Upper lobe of left lung (tissue), 4 donors: Measurements from ENCODE around the gene PDGFD.

Experiments
- CTCF ChIP-seq, 6 experiments: fragments of 450-650 bp in 4 of 6; fragments of 200-600 bp in 2 of 6; sonication (generic) in 2 of 6; IDR thresholded peaks; one replicate each; pipeline ENCODE4 v1.5.1; 2016 to 2019; ENCODE audit warnings: antibody characterized with exemption in 6 of 6
- EP300 ChIP-seq, 4 donors: sonication (generic); formaldehyde crosslinking; IDR thresholded peaks; one replicate each; pipeline ENCODE4 v1.5.1; 2017; ENCODE audit warnings: antibody characterized with exemption in 4 of 4, control low read depth in 2 of 4
- POLR2A ChIP-seq, 4 donors: fragments of 450-650 bp; IDR thresholded peaks; one replicate each; pipeline ENCODE4 v1.5.1; 2016 to 2017; ENCODE audit warnings: antibody characterized with exemption in 4 of 4, mild to moderate bottlenecking in 2 of 4
- POLR2AphosphoS5 ChIP-seq, 2 donors: sonication (generic); formaldehyde crosslinking; IDR thresholded peaks; one replicate each; pipeline ENCODE4 v1.5.1; 2017; ENCODE audit warnings: antibody characterized with exemption in 2 of 2

DNA sequence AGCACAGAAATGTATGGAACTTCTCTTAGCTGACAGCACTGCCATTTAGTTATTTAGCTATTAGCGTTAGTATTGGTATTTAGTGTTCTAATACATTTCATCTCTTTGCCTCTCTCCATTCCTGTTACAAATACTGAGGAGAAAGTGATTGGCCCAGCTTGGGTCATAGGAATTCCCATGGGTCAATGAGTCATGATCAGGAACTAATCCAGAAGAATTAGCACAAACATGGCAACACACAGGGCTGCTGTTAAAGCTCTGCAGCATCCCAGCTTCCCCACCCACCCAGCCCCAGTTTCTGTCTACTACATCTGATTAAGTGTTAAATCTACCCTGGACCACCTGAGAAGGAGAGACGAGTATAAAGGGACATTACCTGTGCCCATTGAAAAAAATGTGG is 36.1 kb downstream of the PDGFD start:
- no peak for TF ChIP-seq POLR2A (IDR thresholded peaks at IDR 0.05)
- TF ChIP-seq CTCF (IDR thresholded peaks at IDR 0.05), result no peak
- no peak for TF ChIP-seq POLR2AphosphoS5 (IDR thresholded peaks at IDR 0.05)
- no peak for TF ChIP-seq EP300 (IDR thresholded peaks at IDR 0.05)
